ENCODE results near the gene APP.

Gene APP

DNA sequence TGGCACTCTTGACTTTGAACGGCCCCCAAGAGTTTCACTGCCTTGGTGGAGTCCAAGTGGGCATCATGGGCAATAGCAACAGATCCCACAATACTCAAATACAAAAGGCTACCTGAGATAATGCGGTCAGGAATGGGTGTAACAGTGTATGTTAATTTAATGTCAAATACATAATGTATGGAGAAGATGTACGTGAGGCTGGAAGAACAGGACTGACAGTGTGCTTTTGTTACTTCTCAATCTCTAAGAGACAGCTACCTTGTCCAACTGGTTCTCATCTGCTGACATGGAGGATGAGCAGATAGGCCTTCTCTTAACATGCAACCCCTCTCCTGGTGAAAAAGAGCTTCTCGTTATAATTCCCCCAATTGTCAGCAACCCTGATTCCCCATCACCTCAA lies 167.2 kb downstream of the APP start:
- Histone ChIP-seq H3K4me2 (ENCODE audit: low read length) (no peak overlapping the region), H3K79me2 (ENCODE audit: insufficient read depth, low read length) (no peaks in the 10 kb centered on the region), H3K27ac (ENCODE audit: low read depth, low read length, poor library complexity, severe bottlenecking) (no peak overlapping the region), H3K9me3 (ENCODE audit: low read length) (no peaks in the 10 kb centered on the region), H2AFZ (ENCODE audit: low read length) (no peak overlapping the region), H3K4me1 (ENCODE audit: insufficient read depth, low read length, severe bottlenecking) (no peaks in the 10 kb centered on the region), H3F3A (ENCODE audit: insufficient read depth, low read length) (no peaks in the 10 kb centered on the region), H4K20me1 (ENCODE audit: insufficient read depth, low read length) (no peaks in the 10 kb centered on the region), H3K4me3 (ENCODE audit: low read depth, low read length, poor library complexity, severe bottlenecking) (no peak overlapping the region), H3K36me3 (ENCODE audit: insufficient read depth, low read length) (no peaks in the 10 kb centered on the region), H3K9ac (ENCODE audit: low read length) (no peak overlapping the region), H3K27me3 (ENCODE audit: insufficient read depth, low read length) (no peaks in the 10 kb centered on the region), H3K9me2 (ENCODE audit: low read depth, low read length) (no peaks in the 10 kb centered on the region)
- TF ChIP-seq, protein P1, sequence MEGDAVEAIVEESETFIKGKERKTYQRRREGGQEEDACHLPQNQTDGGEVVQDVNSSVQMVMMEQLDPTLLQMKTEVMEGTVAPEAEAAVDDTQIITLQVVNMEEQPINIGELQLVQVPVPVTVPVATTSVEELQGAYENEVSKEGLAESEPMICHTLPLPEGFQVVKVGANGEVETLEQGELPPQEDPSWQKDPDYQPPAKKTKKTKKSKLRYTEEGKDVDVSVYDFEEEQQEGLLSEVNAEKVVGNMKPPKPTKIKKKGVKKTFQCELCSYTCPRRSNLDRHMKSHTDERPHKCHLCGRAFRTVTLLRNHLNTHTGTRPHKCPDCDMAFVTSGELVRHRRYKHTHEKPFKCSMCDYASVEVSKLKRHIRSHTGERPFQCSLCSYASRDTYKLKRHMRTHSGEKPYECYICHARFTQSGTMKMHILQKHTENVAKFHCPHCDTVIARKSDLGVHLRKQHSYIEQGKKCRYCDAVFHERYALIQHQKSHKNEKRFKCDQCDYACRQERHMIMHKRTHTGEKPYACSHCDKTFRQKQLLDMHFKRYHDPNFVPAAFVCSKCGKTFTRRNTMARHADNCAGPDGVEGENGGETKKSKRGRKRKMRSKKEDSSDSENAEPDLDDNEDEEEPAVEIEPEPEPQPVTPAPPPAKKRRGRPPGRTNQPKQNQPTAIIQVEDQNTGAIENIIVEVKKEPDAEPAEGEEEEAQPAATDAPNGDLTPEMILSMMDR (IDR thresholded peaks at IDR 0.05; ENCODE audit: low read length): no peak
- no peak for TF ChIP-seq EZH2 (IDR thresholded peaks at IDR 0.05; ENCODE audit: borderline replicate concordance, low read length)

DNA sequence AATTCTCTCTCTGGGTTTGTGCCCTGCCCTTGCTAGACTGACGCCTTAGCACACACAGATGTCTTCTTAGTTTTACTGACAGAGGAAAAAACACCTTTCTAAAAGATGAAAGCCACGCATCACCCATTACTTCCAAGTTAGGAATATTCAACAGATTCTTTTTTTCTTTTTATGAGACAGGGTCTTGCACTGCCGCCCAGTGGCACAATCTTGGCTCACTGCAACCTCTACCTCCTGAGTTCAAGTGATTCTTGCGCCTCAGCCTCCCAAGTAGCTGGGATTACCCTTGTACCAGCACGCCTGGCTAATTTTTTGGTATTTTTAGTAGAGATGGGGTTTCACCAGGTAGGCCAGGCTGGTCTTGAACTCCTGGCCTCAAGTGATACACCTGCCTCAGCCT lies 169.2 kb downstream of the APP start:
- no peaks in the 10 kb centered on the region for H3K9me2 ChIP-seq (ENCODE audit: low read depth, low read length)
- no peak overlapping the region for H3K27ac ChIP-seq (ENCODE audit: low read depth, low read length, poor library complexity, severe bottlenecking)
- no peaks in the 10 kb centered on the region for H3K27me3 ChIP-seq (ENCODE audit: insufficient read depth, low read length)
- H3K9ac ChIP-seq (ENCODE audit: low read length): no peak overlapping the region
- no peak overlapping the region for H3K4me3 ChIP-seq (ENCODE audit: low read depth, low read length, poor library complexity, severe bottlenecking)
- no peaks in the 10 kb centered on the region for H3K9me3 ChIP-seq (ENCODE audit: low read length)
- no peaks in the 10 kb centered on the region for H3F3A ChIP-seq (ENCODE audit: insufficient read depth, low read length)
- no peaks in the 10 kb centered on the region for H4K20me1 ChIP-seq (ENCODE audit: insufficient read depth, low read length)
- no peaks in the 10 kb centered on the region for H3K79me2 ChIP-seq (ENCODE audit: insufficient read depth, low read length)
- TF ChIP-seq, protein P1 (IDR thresholded peaks at IDR 0.05; ENCODE audit: low read length): peak; percentile 47
- TF ChIP-seq EZH2 (IDR thresholded peaks at IDR 0.05; ENCODE audit: borderline replicate concordance, low read length): no peak
- no peaks in the 10 kb centered on the region for H3K4me1 ChIP-seq (ENCODE audit: insufficient read depth, low read length, severe bottlenecking)
- H3K4me2 ChIP-seq (ENCODE audit: low read length): no peak overlapping the region
- no peak overlapping the region for H2AFZ ChIP-seq (ENCODE audit: low read length)
- no peaks in the 10 kb centered on the region for H3K36me3 ChIP-seq (ENCODE audit: insufficient read depth, low read length)

DNA sequence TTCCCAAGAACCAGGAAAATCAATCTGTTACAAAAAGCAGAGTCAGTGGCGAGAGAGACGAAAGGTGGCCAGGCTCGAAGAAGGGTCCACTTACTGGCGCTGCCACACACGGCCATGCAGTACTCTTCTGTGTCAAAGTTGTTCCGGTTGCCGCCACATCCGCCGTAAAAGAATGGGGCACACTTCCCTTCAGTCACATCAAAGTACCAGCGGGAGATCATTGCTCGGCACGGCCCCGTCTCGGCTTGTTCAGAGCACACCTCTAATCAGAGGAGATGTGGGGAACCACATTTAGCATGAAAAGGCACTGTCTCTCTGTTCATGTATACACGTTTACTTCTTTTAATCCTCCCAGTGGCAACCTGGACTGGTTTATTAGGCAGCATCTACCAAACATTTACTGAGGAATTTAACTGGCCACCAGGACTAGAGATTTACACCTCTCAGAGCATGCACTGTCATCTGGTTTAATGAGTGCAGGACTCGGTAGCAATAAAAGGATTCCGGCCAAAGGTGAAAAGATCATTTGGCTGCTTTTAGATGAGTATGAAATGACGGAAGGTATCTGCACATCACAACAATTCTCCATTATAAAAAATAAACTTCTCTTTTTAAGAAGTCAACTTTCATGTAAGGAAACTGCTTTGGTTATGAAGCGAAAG lies 170.5 kb downstream of the APP start:
- Histone ChIP-seq H3K4me2 (ENCODE audit: low read length) (peak overlapping the region; percentile 20; the same call in 1 of the 2 replicates), H3K36me3 (ENCODE audit: insufficient read depth, low read length) (no peaks in the 10 kb centered on the region), H3K79me2 (ENCODE audit: insufficient read depth, low read length) (no peaks in the 10 kb centered on the region), H3K27me3 (ENCODE audit: insufficient read depth, low read length) (no peaks in the 10 kb centered on the region), H3K9ac (ENCODE audit: low read length) (no peak overlapping the region), H3K9me2 (ENCODE audit: low read depth, low read length) (no peaks in the 10 kb centered on the region), H2AFZ (ENCODE audit: low read length) (no peak overlapping the region), H3F3A (ENCODE audit: insufficient read depth, low read length) (no peaks in the 10 kb centered on the region), H3K4me3 (ENCODE audit: low read depth, low read length, poor library complexity, severe bottlenecking) (no peak overlapping the region), H3K9me3 (ENCODE audit: low read length) (no peaks in the 10 kb centered on the region), H4K20me1 (ENCODE audit: insufficient read depth, low read length) (no peaks in the 10 kb centered on the region), H3K27ac (ENCODE audit: low read depth, low read length, poor library complexity, severe bottlenecking) (no peak overlapping the region), H3K4me1 (ENCODE audit: insufficient read depth, low read length, severe bottlenecking) (no peaks in the 10 kb centered on the region)
- TF ChIP-seq, protein P1 (IDR thresholded peaks at IDR 0.05; ENCODE audit: low read length): no peak
- TF ChIP-seq EZH2 (IDR thresholded peaks at IDR 0.05; ENCODE audit: borderline replicate concordance, low read length): no peak
